Measurements from ENCODE around the gene NPB. TPM values are rescaled to one million over a fixed set of nuclear protein-coding genes. Genes with fewer than 3 reads are reported as not detected.

The NPB gene
- total and polyA plus RNA-seq, 2 donors (not counting 1 experiment from before 2014, with no cell fraction given), result 0.44 TPM; not detected in 1

DNA sequence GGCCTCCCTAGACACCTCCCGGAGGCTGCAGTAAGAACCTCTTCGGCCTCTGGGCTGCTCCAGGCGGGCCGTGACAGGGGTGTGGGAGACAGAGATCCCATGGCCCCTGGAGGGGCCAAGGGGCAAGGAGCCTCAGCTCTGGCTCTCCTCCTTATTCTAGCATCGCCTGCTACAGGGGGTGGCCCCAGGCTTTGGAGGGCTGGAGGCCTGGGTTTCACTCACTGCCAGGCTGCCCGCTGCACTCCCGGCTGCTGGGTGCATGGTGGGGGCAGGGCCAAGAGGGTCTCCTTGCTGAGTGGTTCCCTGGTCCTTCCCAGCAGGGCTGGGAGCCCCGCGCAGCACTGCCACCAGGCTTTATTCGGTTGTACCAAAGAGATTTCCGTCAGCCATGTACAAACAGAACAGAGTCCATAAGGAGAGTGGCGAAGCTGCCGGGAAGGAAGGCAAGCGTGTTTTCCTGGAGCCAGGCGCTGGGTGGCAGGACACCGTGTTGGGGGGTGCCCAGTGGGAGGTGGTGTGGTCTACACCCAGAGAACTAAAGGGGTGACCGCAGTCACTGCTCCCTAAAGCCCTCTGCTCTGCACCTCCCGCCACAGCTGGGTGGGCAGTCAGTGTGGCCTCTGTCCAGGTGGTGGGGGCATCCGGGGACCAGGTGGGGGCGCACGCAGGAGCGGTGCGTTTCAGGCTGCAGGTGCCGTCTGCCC lies 2.0 kb downstream of the NPB start:
- Histone ChIP-seq H2AFZ (ENCODE audit: insufficient read depth, low read depth, low read length, poor library complexity, severe bottlenecking) (no peak overlapping the region), H3K27me3 (replicated peaks in 1 of 4; ENCODE audit: control extremely low read depth in 1 of 4, control insufficient read depth in 3 of 4, insufficient read depth in 4 of 4, low read length in 3 of 4) (peaks cover 0 to 20% (median 7%) of the 10 kb centered on the region in 4 experiments), H3K36me3 (replicated peaks in 1 of 2; ENCODE audit: control extremely low read depth in 1 of 2, control insufficient read depth in 1 of 2, extremely low read depth in 1 of 2, insufficient read depth in 2 of 2, low read length in 1 of 2) (peaks cover 0 to 35% of the 10 kb centered on the region in 2 experiments), H3K4me1 (ENCODE audit: control insufficient read depth in 2 of 2, insufficient read depth in 2 of 2, low read length in 2 of 2) (peaks cover 6 to 15% of the 10 kb centered on the region in 2 donors), H4K20me1 (ENCODE audit: control insufficient read depth, insufficient read depth, low read length, poor library complexity, severe bottlenecking) (peaks cover 2% of the 10 kb centered on the region), H3K27ac (ENCODE audit: low read length in 2 of 2) (no peak overlapping the region), H3K4me2 (replicated peaks; ENCODE audit: low read depth, low read length, poor library complexity, severe bottlenecking) (no peak overlapping the region), H3K9me3 (ENCODE audit: control extremely low read depth in 1 of 3, control insufficient read depth in 2 of 3, insufficient read depth in 1 of 3, low read length in 2 of 3) (no peaks in the 10 kb centered on the region), H3K4me3 (ENCODE audit: control extremely low read depth in 1 of 5, extremely low read depth in 1 of 5, insufficient read depth in 1 of 5, low read depth in 2 of 5, low read length in 4 of 5) (no peak overlapping the region), H3K79me2 (ENCODE audit: control insufficient read depth, insufficient read depth, low read length) (peaks cover 8% of the 10 kb centered on the region), H3K9ac (ENCODE audit: low read length) (no peak overlapping the region)
- peaks cover 7% of the 10 kb centered on the region for H3K27me3 Mint-ChIP-seq
- CTCF ChIA-PET, result no interaction called here
- TF ChIP-seq, protein P1, sequence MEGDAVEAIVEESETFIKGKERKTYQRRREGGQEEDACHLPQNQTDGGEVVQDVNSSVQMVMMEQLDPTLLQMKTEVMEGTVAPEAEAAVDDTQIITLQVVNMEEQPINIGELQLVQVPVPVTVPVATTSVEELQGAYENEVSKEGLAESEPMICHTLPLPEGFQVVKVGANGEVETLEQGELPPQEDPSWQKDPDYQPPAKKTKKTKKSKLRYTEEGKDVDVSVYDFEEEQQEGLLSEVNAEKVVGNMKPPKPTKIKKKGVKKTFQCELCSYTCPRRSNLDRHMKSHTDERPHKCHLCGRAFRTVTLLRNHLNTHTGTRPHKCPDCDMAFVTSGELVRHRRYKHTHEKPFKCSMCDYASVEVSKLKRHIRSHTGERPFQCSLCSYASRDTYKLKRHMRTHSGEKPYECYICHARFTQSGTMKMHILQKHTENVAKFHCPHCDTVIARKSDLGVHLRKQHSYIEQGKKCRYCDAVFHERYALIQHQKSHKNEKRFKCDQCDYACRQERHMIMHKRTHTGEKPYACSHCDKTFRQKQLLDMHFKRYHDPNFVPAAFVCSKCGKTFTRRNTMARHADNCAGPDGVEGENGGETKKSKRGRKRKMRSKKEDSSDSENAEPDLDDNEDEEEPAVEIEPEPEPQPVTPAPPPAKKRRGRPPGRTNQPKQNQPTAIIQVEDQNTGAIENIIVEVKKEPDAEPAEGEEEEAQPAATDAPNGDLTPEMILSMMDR (IDR thresholded peaks at IDR 0.05), result no peak
- no peak for TF ChIP-seq EZH2 (IDR thresholded peaks at IDR 0.05; ENCODE audit: borderline replicate concordance, insufficient read depth, low read depth, low read length, poor library complexity, severe bottlenecking)
- H3K4me3 Mint-ChIP-seq, result no peak overlapping the region
- ATAC-seq (ENCODE audit: low read depth) (no peak), DNase-seq (no peak)
- H3K9me3 Mint-ChIP-seq (ENCODE audit: insufficient read depth), result no peaks in the 10 kb centered on the region
- peaks cover 5% of the 10 kb centered on the region for H3K4me1 Mint-ChIP-seq
- H3K27ac Mint-ChIP-seq, result no peak overlapping the region
- 94% methylated on average over 19 of the region's 24 CpGs for WGBS (ENCODE audit: insufficient coverage)
- intact Hi-C loops (cut with micrococcal nuclease), result no loop called here
- POLR2A ChIA-PET, result no interaction called here

DNA sequence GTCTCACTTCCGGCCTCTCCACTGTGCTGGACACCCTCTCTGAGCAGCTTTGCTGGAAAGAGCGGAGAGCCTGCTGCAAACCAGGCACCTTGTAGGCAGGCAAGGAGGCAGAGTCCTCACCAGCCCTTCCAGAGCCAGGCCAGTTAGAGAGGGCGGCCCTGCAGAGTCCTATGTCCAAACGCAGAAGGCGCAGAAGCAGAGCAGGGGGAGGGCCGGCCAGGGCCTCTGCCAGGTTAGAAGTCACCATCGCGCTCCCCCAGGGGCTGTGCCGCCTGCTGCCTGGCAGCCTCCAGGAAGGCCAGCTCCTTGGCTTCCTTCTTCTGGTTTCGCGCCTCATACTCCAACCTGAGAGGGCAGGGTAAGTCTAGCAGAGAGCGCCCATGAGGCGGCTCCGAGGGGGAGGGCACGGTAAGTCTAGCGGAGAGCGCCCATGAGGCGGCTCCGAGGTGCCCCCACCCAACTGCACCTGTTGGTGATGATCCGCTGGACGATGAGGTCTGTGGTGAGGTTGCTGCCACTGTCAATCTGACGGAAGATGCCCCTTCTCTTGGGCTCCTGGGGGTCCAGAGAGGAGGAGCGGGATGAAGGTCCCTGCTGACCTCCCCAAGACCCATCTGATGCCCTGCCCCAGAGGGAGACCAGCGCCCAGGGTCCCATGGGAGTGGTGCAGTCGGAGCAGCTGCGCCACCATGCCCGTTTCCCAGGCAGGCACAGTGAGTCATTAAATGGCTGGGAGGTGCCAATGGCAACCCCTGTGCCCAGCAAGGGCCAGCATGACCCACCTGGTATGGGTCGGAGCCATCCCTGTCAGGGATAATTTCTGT lies 2.8 kb downstream of the NPB start:
- peaks cover 0 to 20% (median 7%) of the 10 kb centered on the region in 4 experiments for H3K27me3 ChIP-seq (replicated peaks in 1 of 4; ENCODE audit: control extremely low read depth in 1 of 4, control insufficient read depth in 3 of 4, insufficient read depth in 4 of 4, low read length in 3 of 4)
- peaks cover 10% of the 10 kb centered on the region for H4K20me1 ChIP-seq (ENCODE audit: control insufficient read depth, insufficient read depth, low read length, poor library complexity, severe bottlenecking)
- H3K27me3 Mint-ChIP-seq, result peaks cover 7% of the 10 kb centered on the region
- TF ChIP-seq, protein P1 (IDR thresholded peaks at IDR 0.05), result no peak
- no peak for TF ChIP-seq EZH2 (IDR thresholded peaks at IDR 0.05; ENCODE audit: borderline replicate concordance, insufficient read depth, low read depth, low read length, poor library complexity, severe bottlenecking)
- H3K4me2 ChIP-seq (replicated peaks; ENCODE audit: low read depth, low read length, poor library complexity, severe bottlenecking), result no peak overlapping the region
- H2AFZ ChIP-seq (ENCODE audit: insufficient read depth, low read depth, low read length, poor library complexity, severe bottlenecking), result no peak overlapping the region
- ChIA-PET CTCF (no interaction called here), POLR2A (no interaction called here)
- H3K9me3 ChIP-seq (ENCODE audit: control extremely low read depth in 1 of 3, control insufficient read depth in 2 of 3, insufficient read depth in 1 of 3, low read length in 2 of 3), result no peaks in the 10 kb centered on the region
- peaks cover 6 to 15% of the 10 kb centered on the region in 2 donors for H3K4me1 ChIP-seq (ENCODE audit: control insufficient read depth in 2 of 2, insufficient read depth in 2 of 2, low read length in 2 of 2)
- peaks cover 5% of the 10 kb centered on the region for H3K4me1 Mint-ChIP-seq
- 95% methylated on average over 27 of the region's 28 CpGs for WGBS (ENCODE audit: insufficient coverage)
- ATAC-seq (ENCODE audit: low read depth) (no peak), DNase-seq (no peak)
- peaks cover 15% of the 10 kb centered on the region for H3K79me2 ChIP-seq (ENCODE audit: control insufficient read depth, insufficient read depth, low read length)
- H3K4me3 Mint-ChIP-seq, result no peak overlapping the region
- no peak overlapping the region for H3K9ac ChIP-seq (ENCODE audit: low read length)
- peaks cover 0 to 29% of the 10 kb centered on the region in 2 experiments for H3K36me3 ChIP-seq (replicated peaks in 1 of 2; ENCODE audit: control extremely low read depth in 1 of 2, control insufficient read depth in 1 of 2, extremely low read depth in 1 of 2, insufficient read depth in 2 of 2, low read length in 1 of 2)
- no peak overlapping the region for H3K27ac ChIP-seq (ENCODE audit: low read length in 2 of 2)
- H3K9me3 Mint-ChIP-seq (ENCODE audit: insufficient read depth), result no peaks in the 10 kb centered on the region
- H3K4me3 ChIP-seq (ENCODE audit: control extremely low read depth in 1 of 5, extremely low read depth in 1 of 5, insufficient read depth in 1 of 5, low read depth in 2 of 5, low read length in 4 of 5), result no peak overlapping the region
- H3K27ac Mint-ChIP-seq, result no peak overlapping the region
- intact Hi-C loops (cut with micrococcal nuclease), result no loop called here

All from B cell (primary cell).